K562 (cell line): Measurements from ENCODE around the gene ANOS1. TPM values are rescaled to one million over a fixed set of nuclear protein-coding genes. Genes with fewer than 3 reads are reported as not detected.

Source experiments
- FOXK1 ChIP-seq: sonication (generic); formaldehyde crosslinking; IDR thresholded peaks from 2 replicates; pipeline ENCODE4 v1.8.0; 2022; ENCODE audit warnings: missing genetic modification reagents, mild to moderate bottlenecking, borderline replicate concordance
- NELFE ChIP-seq: IDR thresholded peaks from 2 replicates; pipeline ENCODE4 v1.6.1; 2011; ENCODE audit warnings: mild to moderate bottlenecking; ENCODE audit not compliant: insufficient read depth, insufficient read length
- TRIM25 ChIP-seq: fragments of 450-650 bp; IDR thresholded peaks from 2 replicates; pipeline ENCODE4 v1.7.0; 2016; ENCODE audit warnings: borderline replicate concordance
- ZNF76 ChIP-seq: fragments of 250-450 bp; sonication (Bioruptor Pico); IDR thresholded peaks from 2 replicates; pipeline ENCODE4 v1.4.0; 2020; ENCODE audit warnings: mild to moderate bottlenecking, moderate library complexity, borderline replicate concordance
- polyA plus RNA-seq, 8 experiments: library from polyadenylated mRNA; depleted of rRNA in 4 of 8; stranded (reverse) in 5 of 8; unstranded in 3 of 8; fragments of >200 nt; fragmentation: Nextera tagmentation in 2 of 8; fragmentation: Illumina TruSeq in 1 of 8; extraction: Ambion mirVana in 2 of 8; extraction: Trizol in 1 of 8; gene quantifications; 2 replicates each; pipeline versions ENCODE4 v1.2.1 to v1.2.3, GENCODE V29; 2011 to 2014; ENCODE audit warnings: inconsistent platforms in 1 of 8, missing spikeins in 1 of 8
- total RNA-seq, 7 experiments: library from RNA; depleted of rRNA in 6 of 7; stranded (reverse); fragments of >200 nt in 6 of 7; fragmentation: Illumina TruSeq in 2 of 7; extraction: Trizol in 2 of 7; gene quantifications; 2 replicates each; pipeline versions ENCODE4 v1.2.1 to v1.2.3, GENCODE V29; 2011 to 2021; ENCODE audit warnings: low replicate concordance in 1 of 7
- TF ChIP-seq, protein P1 (sequence below): IDR thresholded peaks from 2 replicates; pipeline ENCODE4 v1.6.1; 2011; ENCODE audit warnings: borderline replicate concordance, low read depth, mild to moderate bottlenecking, moderate library complexity, low read length; ENCODE audit not compliant: insufficient read depth, poor library complexity, severe bottlenecking
- TF ChIP-seq, protein P2 (sequence below): fragments of 450-650 bp; IDR thresholded peaks from one replicate; pipeline ENCODE4 v1.6.1; 2018; ENCODE audit warnings: mild to moderate bottlenecking, moderate library complexity; ENCODE audit not compliant: partially characterized antibody

Gene ANOS1
- total and polyA plus RNA-seq, 9 of the 15 experiments (the other 6 are each of a cell fraction or from before 2014, with no cell fraction given) = 0.04 TPM; not detected in 8

GRCh38 chrX:8721536-8721935 lies 10.4 kb downstream of the ANOS1 start (continued):
- no peak for TF ChIP-seq TRIM25
- TF ChIP-seq, protein P1, sequence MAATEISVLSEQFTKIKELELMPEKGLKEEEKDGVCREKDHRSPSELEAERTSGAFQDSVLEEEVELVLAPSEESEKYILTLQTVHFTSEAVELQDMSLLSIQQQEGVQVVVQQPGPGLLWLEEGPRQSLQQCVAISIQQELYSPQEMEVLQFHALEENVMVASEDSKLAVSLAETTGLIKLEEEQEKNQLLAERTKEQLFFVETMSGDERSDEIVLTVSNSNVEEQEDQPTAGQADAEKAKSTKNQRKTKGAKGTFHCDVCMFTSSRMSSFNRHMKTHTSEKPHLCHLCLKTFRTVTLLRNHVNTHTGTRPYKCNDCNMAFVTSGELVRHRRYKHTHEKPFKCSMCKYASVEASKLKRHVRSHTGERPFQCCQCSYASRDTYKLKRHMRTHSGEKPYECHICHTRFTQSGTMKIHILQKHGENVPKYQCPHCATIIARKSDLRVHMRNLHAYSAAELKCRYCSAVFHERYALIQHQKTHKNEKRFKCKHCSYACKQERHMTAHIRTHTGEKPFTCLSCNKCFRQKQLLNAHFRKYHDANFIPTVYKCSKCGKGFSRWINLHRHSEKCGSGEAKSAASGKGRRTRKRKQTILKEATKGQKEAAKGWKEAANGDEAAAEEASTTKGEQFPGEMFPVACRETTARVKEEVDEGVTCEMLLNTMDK = no peak
- TF ChIP-seq ZNF76 (CRISPR knock-in tag) = no peak
- no peak for TF ChIP-seq NELFE
- no peak for TF ChIP-seq FOXK1 (CRISPR knock-in tag)
- TF ChIP-seq, protein P2, sequence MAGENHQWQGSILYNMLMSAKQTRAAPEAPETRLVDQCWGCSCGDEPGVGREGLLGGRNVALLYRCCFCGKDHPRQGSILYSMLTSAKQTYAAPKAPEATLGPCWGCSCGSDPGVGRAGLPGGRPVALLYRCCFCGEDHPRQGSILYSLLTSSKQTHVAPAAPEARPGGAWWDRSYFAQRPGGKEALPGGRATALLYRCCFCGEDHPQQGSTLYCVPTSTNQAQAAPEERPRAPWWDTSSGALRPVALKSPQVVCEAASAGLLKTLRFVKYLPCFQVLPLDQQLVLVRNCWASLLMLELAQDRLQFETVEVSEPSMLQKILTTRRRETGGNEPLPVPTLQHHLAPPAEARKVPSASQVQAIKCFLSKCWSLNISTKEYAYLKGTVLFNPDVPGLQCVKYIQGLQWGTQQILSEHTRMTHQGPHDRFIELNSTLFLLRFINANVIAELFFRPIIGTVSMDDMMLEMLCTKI = no peak
